Uterus (tissue), 4 donors: Measurements from ENCODE around the gene TMEM218. TPM values are rescaled to one million over a fixed set of nuclear protein-coding genes. Genes with fewer than 3 reads are reported as not detected.

Experiments
- DNase-seq, 2 donors: peaks; one replicate each; pipeline ENCODE4 v3.0.0-alpha.2; 2019 to 2020
- H3K27ac ChIP-seq, 2 donors: fragments of 200-600 bp; sonication (generic); 1 replicate in 1 of 2; 2 replicates in 1 of 2; pipeline ENCODE4 v1.5.1; 2016 to 2018
- H3K27me3 ChIP-seq, 2 donors: fragments of 200-600 bp; sonication (generic); one replicate each; pipeline ENCODE4 v1.5.1; 2018 to 2019; ENCODE audit warnings: control low read depth in 1 of 2
- H3K36me3 ChIP-seq, 2 donors: fragments of 200-600 bp; sonication (generic); one replicate each; pipeline ENCODE4 v1.5.1; 2019; ENCODE audit warnings: control low read depth in 1 of 2
- H3K4me1 ChIP-seq, 2 donors: fragments of 200-600 bp; sonication (generic); one replicate each; pipeline ENCODE4 v1.5.1; 2018 to 2019; ENCODE audit warnings: control low read depth in 1 of 2
- H3K4me3 ChIP-seq, 2 donors: fragments of 200-600 bp; sonication (generic); 1 replicate in 1 of 2; 2 replicates in 1 of 2; pipeline ENCODE4 v1.5.1; 2018 to 2019; ENCODE audit warnings: mild to moderate bottlenecking in 1 of 2
- H3K9me3 ChIP-seq, 2 donors: fragments of 200-600 bp; sonication (generic); one replicate each; pipeline ENCODE4 v1.5.1; 2019; ENCODE audit warnings: control low read depth in 1 of 2
- POLR2A ChIP-seq, 2 donors: fragments of 450-650 bp; IDR thresholded peaks; one replicate each; pipeline ENCODE4 v1.6.1; 2016; ENCODE audit warnings: antibody characterized with exemption in 2 of 2, mild to moderate bottlenecking in 1 of 2, moderate library complexity in 1 of 2
- intact Hi-C: fragments of 100-400 bp; cut with DNase I; formaldehyde crosslinking; loops from one replicate; pipeline ENCODE4 v1.15.1; 2023; ENCODE audit warnings: low total_unique reads
- total RNA-seq, 4 donors: library from RNA; depleted of rRNA in 3 of 4; stranded (reverse); fragments of >200 nt in 3 of 4; gene quantifications; one replicate each; pipeline versions ENCODE4 v1.1.0 to v1.2.4, GENCODE V29; 2014 to 2023
- TF ChIP-seq, protein P1 (sequence below), 4 experiments: fragments of 200-600 bp in 2 of 4; fragments of 450-650 bp in 2 of 4; sonication (generic) in 2 of 4; IDR thresholded peaks; one replicate each; pipeline ENCODE4 v1.5.1; 2016 to 2019; ENCODE audit warnings: antibody characterized with exemption in 4 of 4, mild to moderate bottlenecking in 2 of 4, moderate library complexity in 1 of 4
- donor health status: DM: yes; HTN: yes; CAD: no.

The TMEM218 gene
- total RNA-seq, 4 donors from 2014 or later: 3.2 to 45.9 (median 12.0) TPM

DNA sequence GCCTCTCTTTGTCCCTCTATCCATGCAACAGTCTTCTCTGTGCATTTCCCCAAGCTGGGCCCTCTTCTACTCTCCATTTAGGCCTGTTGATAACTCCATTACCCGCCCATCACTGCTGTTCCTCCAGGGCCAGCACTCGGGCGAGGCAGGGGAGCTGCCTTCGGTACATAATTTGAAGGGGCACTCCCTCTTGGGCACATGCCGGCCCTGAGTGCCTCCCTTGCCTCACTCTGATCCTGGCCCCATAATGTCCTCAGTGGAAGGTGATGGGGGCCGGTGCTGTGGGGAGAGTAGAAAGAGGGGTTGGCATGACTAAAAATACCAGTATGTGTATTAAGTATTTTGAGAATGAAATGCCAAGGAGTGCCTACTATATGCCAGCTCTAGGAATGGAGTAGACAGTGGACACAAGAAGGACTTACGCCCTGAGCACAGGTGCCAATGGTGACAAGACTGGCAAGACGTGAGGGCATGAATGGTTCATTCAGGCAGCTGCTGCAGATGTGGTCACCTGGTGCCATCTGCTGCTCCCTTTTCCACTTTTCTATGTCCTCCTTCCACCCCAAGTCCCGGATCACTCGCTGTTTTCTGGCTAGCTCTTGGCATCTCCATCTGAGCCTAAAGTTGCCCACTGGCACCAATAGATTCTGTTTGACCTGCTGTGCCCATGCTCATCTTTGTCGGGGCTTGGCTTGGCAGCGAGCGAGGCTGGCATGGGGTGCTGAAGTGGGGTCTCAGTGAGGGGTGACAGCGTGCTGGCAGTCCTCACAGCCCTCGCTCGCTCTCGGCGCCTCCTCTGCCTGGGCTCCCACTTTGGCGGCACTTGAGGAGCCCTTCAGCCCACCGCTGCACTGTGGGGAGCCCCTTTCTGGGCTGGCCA is 22.6 kb downstream of the TMEM218 start:
- intact Hi-C loops: no loop called here
- DNase-seq: no peak
- H3K9me3 ChIP-seq: no peaks in the 10 kb centered on the region
- no peaks in the 10 kb centered on the region for H3K27me3 ChIP-seq
- no peak overlapping the region for H3K27ac ChIP-seq
- H3K4me1 ChIP-seq: no peaks in the 10 kb centered on the region
- H3K36me3 ChIP-seq: no peaks in the 10 kb centered on the region
- no peak for TF ChIP-seq POLR2A (IDR thresholded peaks at IDR 0.05)
- no peak overlapping the region for H3K4me3 ChIP-seq

DNA sequence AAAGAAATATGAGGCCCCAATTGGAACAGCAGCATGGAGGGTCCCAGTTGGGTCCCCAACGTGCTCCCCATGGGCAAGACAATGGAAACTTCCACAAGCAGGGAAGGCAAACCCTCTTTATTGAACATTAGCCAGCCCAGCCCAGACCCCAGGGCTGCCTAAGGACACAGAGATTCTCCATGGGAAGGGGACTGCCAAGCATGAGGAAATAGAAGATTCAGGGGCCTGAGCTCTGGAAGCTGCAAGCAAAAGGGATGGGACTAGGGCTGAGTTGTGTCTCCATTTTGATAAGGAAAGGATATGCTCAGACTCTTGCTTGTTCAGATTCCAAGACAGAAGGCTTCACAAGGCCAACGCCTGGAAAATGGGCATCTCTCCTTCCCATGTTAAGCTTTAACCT is 23.3 kb downstream of the TMEM218 start:
- Histone ChIP-seq H3K4me1 (no peaks in the 10 kb centered on the region), H3K4me3 (no peak overlapping the region), H3K9me3 (no peaks in the 10 kb centered on the region), H3K27me3 (no peaks in the 10 kb centered on the region), H3K27ac (no peak overlapping the region), H3K36me3 (no peaks in the 10 kb centered on the region)
- no peak for DNase-seq
- intact Hi-C loops: no loop called here
- no peak for TF ChIP-seq POLR2A (IDR thresholded peaks at IDR 0.05)
- TF ChIP-seq, protein P1, sequence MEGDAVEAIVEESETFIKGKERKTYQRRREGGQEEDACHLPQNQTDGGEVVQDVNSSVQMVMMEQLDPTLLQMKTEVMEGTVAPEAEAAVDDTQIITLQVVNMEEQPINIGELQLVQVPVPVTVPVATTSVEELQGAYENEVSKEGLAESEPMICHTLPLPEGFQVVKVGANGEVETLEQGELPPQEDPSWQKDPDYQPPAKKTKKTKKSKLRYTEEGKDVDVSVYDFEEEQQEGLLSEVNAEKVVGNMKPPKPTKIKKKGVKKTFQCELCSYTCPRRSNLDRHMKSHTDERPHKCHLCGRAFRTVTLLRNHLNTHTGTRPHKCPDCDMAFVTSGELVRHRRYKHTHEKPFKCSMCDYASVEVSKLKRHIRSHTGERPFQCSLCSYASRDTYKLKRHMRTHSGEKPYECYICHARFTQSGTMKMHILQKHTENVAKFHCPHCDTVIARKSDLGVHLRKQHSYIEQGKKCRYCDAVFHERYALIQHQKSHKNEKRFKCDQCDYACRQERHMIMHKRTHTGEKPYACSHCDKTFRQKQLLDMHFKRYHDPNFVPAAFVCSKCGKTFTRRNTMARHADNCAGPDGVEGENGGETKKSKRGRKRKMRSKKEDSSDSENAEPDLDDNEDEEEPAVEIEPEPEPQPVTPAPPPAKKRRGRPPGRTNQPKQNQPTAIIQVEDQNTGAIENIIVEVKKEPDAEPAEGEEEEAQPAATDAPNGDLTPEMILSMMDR (IDR thresholded peaks at IDR 0.05): no peak

DNA sequence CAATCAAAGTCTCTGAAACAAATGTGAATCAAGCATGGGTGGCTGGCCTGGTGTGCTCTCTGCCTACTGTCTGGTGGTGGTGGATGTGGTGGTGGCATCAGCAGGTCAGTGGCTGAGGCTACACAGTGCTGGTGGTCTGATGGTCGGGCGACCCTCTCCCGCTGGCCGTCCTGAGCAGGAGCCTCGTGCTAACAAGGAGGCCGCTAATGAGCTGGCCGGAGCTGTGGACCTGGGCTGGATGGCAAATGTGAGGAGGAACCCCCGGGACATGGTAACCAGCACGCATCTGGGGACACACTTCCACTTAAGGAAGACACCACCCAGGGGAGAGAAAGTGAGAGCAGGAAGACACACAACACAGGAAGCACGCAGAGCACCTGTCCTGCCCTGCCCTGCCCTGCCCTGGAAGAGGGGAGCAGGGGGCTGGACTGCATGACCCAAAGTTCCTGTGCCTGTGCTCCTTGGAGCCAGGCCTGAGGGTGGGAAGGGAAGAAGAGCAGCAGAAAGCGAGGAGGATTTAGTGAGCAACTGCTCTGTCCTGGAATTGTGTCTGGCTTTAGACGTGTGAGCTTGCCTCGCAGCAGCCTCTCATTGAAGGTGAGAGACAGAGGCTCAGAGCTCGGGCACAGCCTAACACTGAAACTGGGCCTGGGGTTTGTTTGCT is 24.7 kb downstream of the TMEM218 start:
- Histone ChIP-seq H3K4me1 (no peaks in the 10 kb centered on the region), H3K27me3 (no peaks in the 10 kb centered on the region), H3K36me3 (no peaks in the 10 kb centered on the region), H3K27ac (no peak overlapping the region), H3K4me3 (no peak overlapping the region), H3K9me3 (no peaks in the 10 kb centered on the region)
- TF ChIP-seq, protein P1 (IDR thresholded peaks at IDR 0.05): no peak
- TF ChIP-seq POLR2A (IDR thresholded peaks at IDR 0.05): no peak
- no peak for DNase-seq
- intact Hi-C loops: no loop called here

DNA sequence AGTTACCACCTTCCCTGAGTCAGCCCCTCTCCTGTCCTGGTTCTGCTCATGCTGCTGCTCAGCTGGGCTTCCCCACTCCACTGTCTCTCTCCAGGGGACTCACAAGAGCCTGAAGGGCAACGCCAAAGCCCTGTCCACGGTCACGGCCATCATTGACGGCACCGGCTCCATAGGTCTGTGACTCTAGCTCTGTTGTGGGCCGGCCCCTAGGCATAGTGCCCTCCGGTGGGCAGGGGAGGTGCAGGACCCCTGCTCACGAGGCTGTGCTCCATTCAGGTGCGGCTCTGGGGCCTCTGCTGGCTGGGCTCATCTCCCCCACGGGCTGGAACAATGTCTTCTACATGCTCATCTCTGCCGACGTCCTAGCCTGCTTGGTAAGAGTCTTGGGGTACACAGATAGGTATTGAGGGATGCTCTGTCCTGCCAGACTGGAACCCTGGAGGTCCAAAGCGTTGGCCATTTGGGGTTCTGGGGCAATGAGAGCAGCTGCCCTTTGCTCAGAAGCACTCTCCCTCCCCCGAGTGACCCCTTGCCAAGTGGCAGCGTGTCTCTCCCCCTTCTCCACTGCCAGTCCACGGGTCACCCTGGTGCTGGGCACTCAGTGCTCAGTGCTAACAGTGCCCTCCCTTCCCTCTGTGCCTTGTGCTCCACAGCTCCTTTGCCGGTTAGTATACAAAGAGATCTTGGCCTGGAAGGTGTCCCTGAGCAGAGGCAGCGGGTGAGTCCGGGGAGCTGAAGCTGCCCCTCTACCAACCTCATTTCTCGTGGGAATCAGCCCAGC is 25.9 kb downstream of the TMEM218 start:
- no peak for DNase-seq
- intact Hi-C loops: no loop called here
- Histone ChIP-seq H3K4me1 (no peaks in the 10 kb centered on the region), H3K27ac (no peak overlapping the region), H3K36me3 (no peaks in the 10 kb centered on the region), H3K4me3 (no peak overlapping the region), H3K9me3 (no peaks in the 10 kb centered on the region), H3K27me3 (no peaks in the 10 kb centered on the region)
- no peak for TF ChIP-seq POLR2A (IDR thresholded peaks at IDR 0.05)
- TF ChIP-seq, protein P1 (IDR thresholded peaks at IDR 0.05): no peak

DNA sequence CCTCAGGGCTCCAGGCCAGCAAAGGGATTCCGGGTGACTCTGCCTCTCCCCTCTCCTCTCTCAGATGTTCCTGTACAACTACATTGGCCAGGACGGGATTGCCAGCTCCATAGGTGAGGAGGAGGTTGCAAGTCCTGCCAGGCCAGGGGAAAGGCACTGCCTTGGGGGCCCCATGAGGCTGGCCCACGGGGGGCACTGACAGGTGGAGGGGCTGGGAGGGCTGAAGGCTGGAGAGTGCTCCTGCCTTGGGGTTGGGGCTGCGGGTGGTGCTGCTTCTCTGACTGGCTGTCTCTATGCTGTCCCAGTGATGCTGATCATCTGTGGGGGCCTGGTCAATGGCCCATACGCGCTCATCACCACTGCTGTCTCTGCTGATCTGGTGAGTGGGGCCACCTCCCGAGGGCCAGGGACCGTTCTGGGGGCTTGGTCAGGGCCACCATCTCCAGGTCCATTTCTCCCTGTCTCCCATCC is 26.6 kb downstream of the TMEM218 start:
- H3K4me1 ChIP-seq: no peaks in the 10 kb centered on the region
- H3K36me3 ChIP-seq: no peaks in the 10 kb centered on the region
- H3K4me3 ChIP-seq: no peak overlapping the region
- no peaks in the 10 kb centered on the region for H3K27me3 ChIP-seq
- H3K27ac ChIP-seq: no peak overlapping the region
- TF ChIP-seq, protein P1 (IDR thresholded peaks at IDR 0.05): no peak
- no peak for TF ChIP-seq POLR2A (IDR thresholded peaks at IDR 0.05)
- intact Hi-C loops: no loop called here
- no peak for DNase-seq
- H3K9me3 ChIP-seq: no peaks in the 10 kb centered on the region
